Stimulated activated CD4-positive, alpha-beta T cell treated with anti-CD3 and anti-CD28 coated beads, Interleukin-4, amount 100 ng/mL, for 24 hours (primary cell): ENCODE results near the gene CDK5RAP2.

Source experiments
- DNase-seq: peaks from one replicate; pipeline ENCODE4 v3.0.0-alpha.2; 2020

Gene CDK5RAP2

GRCh38 chr9:120395376-120395775 lies 184.6 kb downstream of the CDK5RAP2 start:
- no peak for DNase-seq

GRCh38 chr9:120394058-120394669 lies 185.8 kb downstream of the CDK5RAP2 start:
- DNase-seq: peak; percentile 33

- no peak for DNase-seq
Observed at GRCh38 chr9:120393386-120394057, 186.4 kb downstream of the CDK5RAP2 start.

- no peak for DNase-seq
Observed at GRCh38 chr9:120392711-120393110, 187.3 kb downstream of the CDK5RAP2 start.

GRCh38 chr9:120392245-120392644 lies 187.7 kb downstream of the CDK5RAP2 start:
- no peak for DNase-seq

GRCh38 chr9:120391691-120392090 lies 188.3 kb downstream of the CDK5RAP2 start:
- no peak for DNase-seq

GRCh38 chr9:120390637-120391190 lies 189.3 kb downstream of the CDK5RAP2 start:
- no peak for DNase-seq

- no peak for DNase-seq
Observed at GRCh38 chr9:120389867-120390266, 190.1 kb downstream of the CDK5RAP2 start.

GRCh38 chr9:120389300-120389699 lies 190.7 kb downstream of the CDK5RAP2 start:
- DNase-seq: no peak

GRCh38 chr9:120388003-120388855 lies 191.7 kb downstream of the CDK5RAP2 start:
- no peak for DNase-seq

GRCh38 chr9:120387257-120388002 lies 192.5 kb downstream of the CDK5RAP2 start:
- DNase-seq: no peak

- DNase-seq: no peak
Observed at GRCh38 chr9:120386390-120387131, 193.4 kb downstream of the CDK5RAP2 start.

GRCh38 chr9:120385606-120386389 lies 194.2 kb downstream of the CDK5RAP2 start:
- no peak for DNase-seq

GRCh38 chr9:120384925-120385272 lies 195.1 kb downstream of the CDK5RAP2 start:
- no peak for DNase-seq

GRCh38 chr9:120383999-120384924 lies 195.7 kb downstream of the CDK5RAP2 start:
- no peak for DNase-seq

GRCh38 chr9:120383611-120383998 lies 196.4 kb downstream of the CDK5RAP2 start:
- DNase-seq: no peak

- no peak for DNase-seq
Observed at GRCh38 chr9:120382453-120382852, 197.5 kb downstream of the CDK5RAP2 start.

- DNase-seq: no peak
Observed at GRCh38 chr9:120381839-120382238, 198.1 kb downstream of the CDK5RAP2 start.

GRCh38 chr9:120379611-120380010 lies 200.4 kb downstream of the CDK5RAP2 start:
- DNase-seq: no peak

GRCh38 chr9:120378680-120379079 lies 201.3 kb downstream of the CDK5RAP2 start:
- DNase-seq: no peak
